Endothelial cell of umbilical vein (primary cell): ENCODE measurements around the gene TNIK. TPM values are rescaled to one million over a fixed set of nuclear protein-coding genes. Genes with fewer than 3 reads are reported as not detected.

ENCODE experiments used
- BruUV-seq: library from RNA; stranded (reverse); fragments of 400-500 nt; replicated peaks from 2 replicates; lab custom pipeline; 2021; lab: Mats Ljungman, UMichigan
- CTCF ChIA-PET: fragments of 300-600, 350-600 bp; sonication (Branson Sonifier 250); formaldehyde crosslinking; loops from one replicate; lab custom pipeline; 2021; ENCODE audit warnings: antibody characterized with exemption, inconsistent platforms; lab: Charles Lee
- POLR2A ChIA-PET: fragments of 300-600, 350-600 bp; sonication (Branson Sonifier 250); formaldehyde crosslinking; loops from one replicate; lab custom pipeline; 2021; ENCODE audit warnings: antibody characterized with exemption, inconsistent platforms; lab: Charles Lee
- DNase-seq: peaks from one replicate; pipeline ENCODE4 v3.0.0-alpha.2; 2011; ENCODE audit warnings: low read depth, low spot score
- FAIRE-seq: peaks from 2 replicates; lab custom pipeline; 2011; peaks lifted over from hg19 to GRCh38; lab: Jason Lieb, UNC
- H2AFZ ChIP-seq: 2 replicates; pipeline ENCODE4 v1.6.0; 2012; ENCODE audit warnings: low read depth, low read length, control low read depth, inconsistent platforms
- H3K27ac ChIP-seq: 2 replicates; pipeline ENCODE4 v1.5.1; 2011; ENCODE audit warnings: low read depth, mild to moderate bottlenecking, control low read depth, low read length, moderate library complexity; ENCODE audit not compliant: insufficient read depth
- H3K27me3 ChIP-seq, 2 experiments: 2 replicates each; pipeline versions ENCODE4 v1.6.0 to v1.6.1; 2011; ENCODE audit warnings: low read length in 2 of 2, mixed read lengths in 1 of 2; ENCODE audit not compliant: control insufficient read depth in 2 of 2, insufficient read depth in 2 of 2
- H3K36me3 ChIP-seq, 2 experiments: 2 replicates in 1 of 2; 3 replicates in 1 of 2; pipeline ENCODE4 v1.5.1; 2011; ENCODE audit warnings: low read length in 2 of 2, mild to moderate bottlenecking in 1 of 2, moderate library complexity in 1 of 2; ENCODE audit not compliant: control insufficient read depth in 2 of 2, insufficient read depth in 2 of 2; ENCODE audit errors: extremely low read depth in 1 of 2
- H3K4me1 ChIP-seq: 3 replicates; pipeline ENCODE4 v1.5.1; 2011; ENCODE audit warnings: mild to moderate bottlenecking, low read length; ENCODE audit not compliant: control insufficient read depth, insufficient read depth; ENCODE audit errors: extremely low read depth
- H3K4me2 ChIP-seq: 2 replicates; pipeline ENCODE4 v1.6.1; 2011; ENCODE audit warnings: low read length, control low read depth, mixed read lengths; ENCODE audit not compliant: insufficient read depth
- H3K4me3 ChIP-seq, 3 experiments: fragments of 200-600 bp in 1 of 3; sonication (generic), shearing (Covaris generic) in 1 of 3; replicated peaks in 1 of 3; 2 replicates each; pipeline ENCODE4 v1.5.1; 2011 to 2016; ENCODE audit warnings: control low read depth in 3 of 3, low read length in 3 of 3, mild to moderate bottlenecking in 2 of 3, inconsistent platforms in 1 of 3, low read depth in 1 of 3, moderate library complexity in 1 of 3; ENCODE audit not compliant: insufficient read depth in 1 of 3
- H3K79me2 ChIP-seq: 2 replicates; pipeline ENCODE4 v1.6.0; 2012; ENCODE audit warnings: low read length, inconsistent platforms; ENCODE audit not compliant: control insufficient read depth, insufficient read depth
- H3K9ac ChIP-seq: replicated peaks from 2 replicates; pipeline ENCODE3; 2011; ENCODE audit warnings: low read length, control low read depth; ENCODE audit not compliant: insufficient read depth; ENCODE audit errors: extremely low read depth
- H3K9me1 ChIP-seq: replicated peaks from 3 replicates; pipeline ENCODE4 v1.6.0; 2011; ENCODE audit warnings: mild to moderate bottlenecking, low read length; ENCODE audit not compliant: control insufficient read depth, insufficient read depth; ENCODE audit errors: extremely low read depth
- H3K9me3 ChIP-seq: replicated peaks from 2 replicates; pipeline ENCODE4 v1.5.1; 2012; ENCODE audit warnings: low read length, inconsistent platforms; ENCODE audit not compliant: control insufficient read depth, insufficient read depth
- H4K20me1 ChIP-seq: replicated peaks from 2 replicates; pipeline ENCODE3; 2011; ENCODE audit warnings: mild to moderate bottlenecking, low read length; ENCODE audit not compliant: control insufficient read depth, insufficient read depth; ENCODE audit errors: extremely low read depth
- EZH2 ChIP-seq: IDR thresholded peaks from 2 replicates; pipeline ENCODE4 v1.6.1; 2012; ENCODE audit warnings: borderline replicate concordance, low read depth, mild to moderate bottlenecking, moderate library complexity, low read length, inconsistent platforms; ENCODE audit not compliant: severe bottlenecking
- FOS ChIP-seq: IDR thresholded peaks from 2 replicates; pipeline ENCODE4 v1.6.1; 2011; ENCODE audit warnings: mild to moderate bottlenecking, low read length, moderate library complexity, borderline replicate concordance; ENCODE audit not compliant: insufficient read depth
- GATA2 ChIP-seq: IDR thresholded peaks from 2 replicates; pipeline ENCODE4 v1.7.0; 2011; ENCODE audit warnings: low read depth, mild to moderate bottlenecking, moderate library complexity, mixed read lengths, low read length; ENCODE audit not compliant: insufficient read length, insufficient read depth
- JUN ChIP-seq: IDR thresholded peaks from 2 replicates; pipeline ENCODE4 v1.6.1; 2011; ENCODE audit warnings: borderline replicate concordance, low read depth; ENCODE audit not compliant: insufficient read length, insufficient read depth
- MAX ChIP-seq: IDR thresholded peaks from 2 replicates; pipeline ENCODE4 v1.6.1; 2011; ENCODE audit not compliant: insufficient read depth, insufficient read length
- POLR2AphosphoS5 ChIP-seq: IDR thresholded peaks from 2 replicates; pipeline ENCODE4 v1.6.1; 2012; ENCODE audit warnings: low read depth, mild to moderate bottlenecking, control low read depth, low read length, moderate library complexity; ENCODE audit not compliant: insufficient read depth
- dilution Hi-C: fragments of 300-500 bp; cut with MboI; formaldehyde crosslinking; loops from one replicate; pipeline ENCODE4 v1.15.0; 2019; ENCODE audit warnings: low sequenced_read_pairs; ENCODE audit not compliant: extremely low pct_ligation_motif_present
- intact Hi-C: fragments of 100-400 bp; cut with micrococcal nuclease; formaldehyde crosslinking; loops from one replicate; pipeline ENCODE4 v1.10.0; 2022
- polyA plus RNA-seq, 4 experiments: library from polyadenylated mRNA; depleted of rRNA in 3 of 4; stranded (reverse) in 3 of 4; unstranded in 1 of 4; fragments of >200 nt; gene quantifications; 2 replicates each; pipeline versions ENCODE4 v1.2.1 to v1.2.3, GENCODE V29; 2011 to 2012; ENCODE audit warnings: missing spikeins in 1 of 4
- total RNA-seq: library from RNA; stranded (reverse); gene quantifications from 2 replicates; pipeline ENCODE4 v1.2.3, GENCODE V29; 2021
- TF ChIP-seq, protein P1 (sequence below), 2 donors: IDR thresholded peaks; 1 replicate in 1 of 2; 2 replicates in 1 of 2; pipeline ENCODE4 v1.5.1; 2011; ENCODE audit warnings: low read length in 2 of 2, mild to moderate bottlenecking in 2 of 2, moderate library complexity in 2 of 2, control low read depth in 1 of 2, inconsistent platforms in 1 of 2, low read depth in 1 of 2; ENCODE audit not compliant: insufficient read depth in 1 of 2; ENCODE audit errors: extremely low read depth in 1 of 2

The TNIK gene
- total and polyA plus RNA-seq, 2 donors (not counting 3 experiments of a cell fraction or from before 2014, with no cell fraction given), result 10.9 to 39.7 TPM

DNA sequence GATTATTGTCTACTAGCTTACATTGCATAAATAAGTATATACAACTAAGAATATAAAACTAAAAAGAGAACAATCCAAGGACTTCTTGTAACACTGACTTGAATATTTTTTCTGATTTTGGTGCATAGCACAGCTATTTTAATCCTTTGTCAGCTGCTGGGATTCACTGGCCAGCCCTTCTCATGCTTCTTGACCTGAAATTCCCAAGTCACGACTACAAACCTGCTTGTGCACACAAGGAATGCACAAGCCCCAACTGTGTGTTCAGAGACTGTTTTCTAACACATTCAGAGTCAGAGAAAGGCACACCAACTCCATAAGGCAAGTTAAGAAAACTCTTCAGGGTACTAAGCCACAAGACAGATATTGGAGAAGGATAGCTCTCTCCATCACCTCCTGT lies 80.9 kb downstream of the TNIK start:
- Histone ChIP-seq H3K27me3 (no peaks in the 10 kb centered on the region), H4K20me1 (no peaks in the 10 kb centered on the region), H3K4me2 (no peak overlapping the region), H3K9me3 (no peaks in the 10 kb centered on the region), H3K9me1 (no peaks in the 10 kb centered on the region), H3K79me2 (peaks cover 23% of the 10 kb centered on the region), H3K27ac (no peak overlapping the region), H3K36me3 (no peaks in the 10 kb centered on the region), H2AFZ (no peak overlapping the region), H3K9ac (no peak overlapping the region), H3K4me1 (peaks cover 25% of the 10 kb centered on the region), H3K4me3 (no peak overlapping the region)
- CTCF ChIA-PET, result interaction anchor here (0.7 to 1.1 kb wide), 3 partner anchors 14 to 35 kb away, joined by 3 read pairs; no protein-coding TSS in a partner anchor
- no TSS peak for BruUV-seq
- FAIRE-seq (no peak), DNase-seq (no peak)
- intact Hi-C loops, result no loop called here
- TF ChIP-seq, protein P1, sequence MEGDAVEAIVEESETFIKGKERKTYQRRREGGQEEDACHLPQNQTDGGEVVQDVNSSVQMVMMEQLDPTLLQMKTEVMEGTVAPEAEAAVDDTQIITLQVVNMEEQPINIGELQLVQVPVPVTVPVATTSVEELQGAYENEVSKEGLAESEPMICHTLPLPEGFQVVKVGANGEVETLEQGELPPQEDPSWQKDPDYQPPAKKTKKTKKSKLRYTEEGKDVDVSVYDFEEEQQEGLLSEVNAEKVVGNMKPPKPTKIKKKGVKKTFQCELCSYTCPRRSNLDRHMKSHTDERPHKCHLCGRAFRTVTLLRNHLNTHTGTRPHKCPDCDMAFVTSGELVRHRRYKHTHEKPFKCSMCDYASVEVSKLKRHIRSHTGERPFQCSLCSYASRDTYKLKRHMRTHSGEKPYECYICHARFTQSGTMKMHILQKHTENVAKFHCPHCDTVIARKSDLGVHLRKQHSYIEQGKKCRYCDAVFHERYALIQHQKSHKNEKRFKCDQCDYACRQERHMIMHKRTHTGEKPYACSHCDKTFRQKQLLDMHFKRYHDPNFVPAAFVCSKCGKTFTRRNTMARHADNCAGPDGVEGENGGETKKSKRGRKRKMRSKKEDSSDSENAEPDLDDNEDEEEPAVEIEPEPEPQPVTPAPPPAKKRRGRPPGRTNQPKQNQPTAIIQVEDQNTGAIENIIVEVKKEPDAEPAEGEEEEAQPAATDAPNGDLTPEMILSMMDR (IDR thresholded peaks at IDR 0.05; ENCODE audit: extremely low read depth in 1 of 2, insufficient read depth in 1 of 2, low read depth in 1 of 2, low read length in 2 of 2), result no peak
- TF ChIP-seq EZH2 (no peak), GATA2 (no peak), FOS (no peak), MAX (no peak), POLR2AphosphoS5 (no peak), JUN (no peak)
- dilution Hi-C loops, result no loop called here
- POLR2A ChIA-PET, result interaction anchor here (0.5 kb wide), 1 partner anchor 334 kb away, joined by 4 read pairs; no protein-coding TSS in a partner anchor
